Endothelial cell of umbilical vein (primary cell): ENCODE measurements around the gene ZNF609. TPM values are rescaled to one million over a fixed set of nuclear protein-coding genes. Genes with fewer than 3 reads are reported as not detected.

Experiments
- BruUV-seq: library from RNA; stranded (reverse); fragments of 400-500 nt; replicated peaks from 2 replicates; lab custom pipeline; 2021; lab: Mats Ljungman, UMichigan
- CTCF ChIA-PET: fragments of 300-600, 350-600 bp; sonication (Branson Sonifier 250); formaldehyde crosslinking; loops from one replicate; lab custom pipeline; 2021; ENCODE audit warnings: antibody characterized with exemption, inconsistent platforms; lab: Charles Lee
- POLR2A ChIA-PET: fragments of 300-600, 350-600 bp; sonication (Branson Sonifier 250); formaldehyde crosslinking; loops from one replicate; lab custom pipeline; 2021; ENCODE audit warnings: antibody characterized with exemption, inconsistent platforms; lab: Charles Lee
- DNase-seq: peaks from one replicate; pipeline ENCODE4 v3.0.0-alpha.2; 2011; ENCODE audit warnings: low read depth, low spot score
- FAIRE-seq: peaks from 2 replicates; lab custom pipeline; 2011; peaks lifted over from hg19 to GRCh38; lab: Jason Lieb, UNC
- H2AFZ ChIP-seq: 2 replicates; pipeline ENCODE4 v1.6.0; 2012; ENCODE audit warnings: low read depth, low read length, control low read depth, inconsistent platforms
- H3K27ac ChIP-seq: 2 replicates; pipeline ENCODE4 v1.5.1; 2011; ENCODE audit warnings: low read depth, mild to moderate bottlenecking, control low read depth, low read length, moderate library complexity; ENCODE audit not compliant: insufficient read depth
- H3K27me3 ChIP-seq, 2 experiments: 2 replicates each; pipeline versions ENCODE4 v1.6.0 to v1.6.1; 2011; ENCODE audit warnings: low read length in 2 of 2, mixed read lengths in 1 of 2; ENCODE audit not compliant: control insufficient read depth in 2 of 2, insufficient read depth in 2 of 2
- H3K36me3 ChIP-seq, 2 experiments: 2 replicates in 1 of 2; 3 replicates in 1 of 2; pipeline ENCODE4 v1.5.1; 2011; ENCODE audit warnings: low read length in 2 of 2, mild to moderate bottlenecking in 1 of 2, moderate library complexity in 1 of 2; ENCODE audit not compliant: control insufficient read depth in 2 of 2, insufficient read depth in 2 of 2; ENCODE audit errors: extremely low read depth in 1 of 2
- H3K4me1 ChIP-seq: 3 replicates; pipeline ENCODE4 v1.5.1; 2011; ENCODE audit warnings: mild to moderate bottlenecking, low read length; ENCODE audit not compliant: control insufficient read depth, insufficient read depth; ENCODE audit errors: extremely low read depth
- H3K4me2 ChIP-seq: 2 replicates; pipeline ENCODE4 v1.6.1; 2011; ENCODE audit warnings: low read length, control low read depth, mixed read lengths; ENCODE audit not compliant: insufficient read depth
- H3K4me3 ChIP-seq, 3 experiments: fragments of 200-600 bp in 1 of 3; sonication (generic), shearing (Covaris generic) in 1 of 3; replicated peaks in 1 of 3; 2 replicates each; pipeline ENCODE4 v1.5.1; 2011 to 2016; ENCODE audit warnings: control low read depth in 3 of 3, low read length in 3 of 3, mild to moderate bottlenecking in 2 of 3, inconsistent platforms in 1 of 3, low read depth in 1 of 3, moderate library complexity in 1 of 3; ENCODE audit not compliant: insufficient read depth in 1 of 3
- H3K79me2 ChIP-seq: 2 replicates; pipeline ENCODE4 v1.6.0; 2012; ENCODE audit warnings: low read length, inconsistent platforms; ENCODE audit not compliant: control insufficient read depth, insufficient read depth
- H3K9ac ChIP-seq: replicated peaks from 2 replicates; pipeline ENCODE3; 2011; ENCODE audit warnings: low read length, control low read depth; ENCODE audit not compliant: insufficient read depth; ENCODE audit errors: extremely low read depth
- H3K9me1 ChIP-seq: replicated peaks from 3 replicates; pipeline ENCODE4 v1.6.0; 2011; ENCODE audit warnings: mild to moderate bottlenecking, low read length; ENCODE audit not compliant: control insufficient read depth, insufficient read depth; ENCODE audit errors: extremely low read depth
- H3K9me3 ChIP-seq: replicated peaks from 2 replicates; pipeline ENCODE4 v1.5.1; 2012; ENCODE audit warnings: low read length, inconsistent platforms; ENCODE audit not compliant: control insufficient read depth, insufficient read depth
- H4K20me1 ChIP-seq: replicated peaks from 2 replicates; pipeline ENCODE3; 2011; ENCODE audit warnings: mild to moderate bottlenecking, low read length; ENCODE audit not compliant: control insufficient read depth, insufficient read depth; ENCODE audit errors: extremely low read depth
- CTCF ChIP-seq, 2 donors: IDR thresholded peaks; 1 replicate in 1 of 2; 2 replicates in 1 of 2; pipeline ENCODE4 v1.5.1; 2011; ENCODE audit warnings: low read length in 2 of 2, mild to moderate bottlenecking in 2 of 2, moderate library complexity in 2 of 2, control low read depth in 1 of 2, inconsistent platforms in 1 of 2, low read depth in 1 of 2; ENCODE audit not compliant: insufficient read depth in 1 of 2; ENCODE audit errors: extremely low read depth in 1 of 2
- EZH2 ChIP-seq: IDR thresholded peaks from 2 replicates; pipeline ENCODE4 v1.6.1; 2012; ENCODE audit warnings: borderline replicate concordance, low read depth, mild to moderate bottlenecking, moderate library complexity, low read length, inconsistent platforms; ENCODE audit not compliant: severe bottlenecking
- FOS ChIP-seq: IDR thresholded peaks from 2 replicates; pipeline ENCODE4 v1.6.1; 2011; ENCODE audit warnings: mild to moderate bottlenecking, low read length, moderate library complexity, borderline replicate concordance; ENCODE audit not compliant: insufficient read depth
- GATA2 ChIP-seq: IDR thresholded peaks from 2 replicates; pipeline ENCODE4 v1.7.0; 2011; ENCODE audit warnings: low read depth, mild to moderate bottlenecking, moderate library complexity, mixed read lengths, low read length; ENCODE audit not compliant: insufficient read length, insufficient read depth
- JUN ChIP-seq: IDR thresholded peaks from 2 replicates; pipeline ENCODE4 v1.6.1; 2011; ENCODE audit warnings: borderline replicate concordance, low read depth; ENCODE audit not compliant: insufficient read length, insufficient read depth
- MAX ChIP-seq: IDR thresholded peaks from 2 replicates; pipeline ENCODE4 v1.6.1; 2011; ENCODE audit not compliant: insufficient read depth, insufficient read length
- MYC ChIP-seq: IDR thresholded peaks from one replicate; pipeline ENCODE4 v1.6.1; 2011; ENCODE audit warnings: mild to moderate bottlenecking, low read depth, low read length
- POLR2A ChIP-seq: IDR thresholded peaks from 2 replicates; pipeline ENCODE4 v1.6.1; 2012; ENCODE audit warnings: low read depth, mild to moderate bottlenecking, control low read depth, low read length
- POLR2AphosphoS5 ChIP-seq: IDR thresholded peaks from 2 replicates; pipeline ENCODE4 v1.6.1; 2012; ENCODE audit warnings: low read depth, mild to moderate bottlenecking, control low read depth, low read length, moderate library complexity; ENCODE audit not compliant: insufficient read depth
- dilution Hi-C: fragments of 300-500 bp; cut with MboI; formaldehyde crosslinking; loops from one replicate; pipeline ENCODE4 v1.15.0; 2019; ENCODE audit warnings: low sequenced_read_pairs; ENCODE audit not compliant: extremely low pct_ligation_motif_present
- intact Hi-C: fragments of 100-400 bp; cut with micrococcal nuclease; formaldehyde crosslinking; loops from one replicate; pipeline ENCODE4 v1.10.0; 2022
- polyA plus RNA-seq, 4 experiments: library from polyadenylated mRNA; depleted of rRNA in 3 of 4; stranded (reverse) in 3 of 4; unstranded in 1 of 4; fragments of >200 nt; gene quantifications; 2 replicates each; pipeline versions ENCODE4 v1.2.1 to v1.2.3, GENCODE V29; 2011 to 2012; ENCODE audit warnings: missing spikeins in 1 of 4
- total RNA-seq: library from RNA; stranded (reverse); gene quantifications from 2 replicates; pipeline ENCODE4 v1.2.3, GENCODE V29; 2021

ZNF609 gene
- total and polyA plus RNA-seq, 2 donors (not counting 3 experiments of a cell fraction or from before 2014, with no cell fraction given), result 18.2 to 49.6 TPM

- dilution Hi-C loops (no loop called here), intact Hi-C loops (no loop called here)
- no peak for FAIRE-seq
- no peaks in the 10 kb centered on the region for H3K9me1 ChIP-seq
- H3K79me2 ChIP-seq, result no peaks in the 10 kb centered on the region
- no peak for TF ChIP-seq POLR2AphosphoS5
- TF ChIP-seq MAX, result no peak
- no peak for TF ChIP-seq EZH2
- no TSS peak for BruUV-seq
- POLR2A ChIA-PET, result no interaction called here
- H3K9me3 ChIP-seq, result no peaks in the 10 kb centered on the region
- no peak overlapping the region for H3K4me2 ChIP-seq
- no peaks in the 10 kb centered on the region for H3K4me1 ChIP-seq
- no peaks in the 10 kb centered on the region for H3K36me3 ChIP-seq
- H3K27me3 ChIP-seq, result no peaks in the 10 kb centered on the region
- no peak overlapping the region for H3K27ac ChIP-seq
- H3K9ac ChIP-seq, result no peak overlapping the region
- DNase-seq, result no peak
- CTCF ChIA-PET, result no interaction called here
- no peak overlapping the region for H3K4me3 ChIP-seq
- H2AFZ ChIP-seq, result no peak overlapping the region
- no peaks in the 10 kb centered on the region for H4K20me1 ChIP-seq
Observed at GRCh38 chr15:64667736-64668161, 207.4 kb downstream of the ZNF609 start.

- no peaks in the 10 kb centered on the region for H3K9me3 ChIP-seq
- no peaks in the 10 kb centered on the region for H4K20me1 ChIP-seq
- H3K4me2 ChIP-seq, result no peak overlapping the region
- TF ChIP-seq CTCF (IDR thresholded peaks at IDR 0.05; ENCODE audit: extremely low read depth in 1 of 2, insufficient read depth in 1 of 2, low read depth in 1 of 2, low read length in 2 of 2) (no peak), GATA2 (no peak), POLR2A (no peak), MYC (no peak), MAX (no peak), POLR2AphosphoS5 (no peak), FOS (no peak), EZH2 (no peak), JUN (no peak)
- no peak overlapping the region for H3K27ac ChIP-seq
- no peak overlapping the region for H2AFZ ChIP-seq
- no peaks in the 10 kb centered on the region for H3K9me1 ChIP-seq
- dilution Hi-C loops (no loop called here), intact Hi-C loops (no loop called here)
- no peaks in the 10 kb centered on the region for H3K27me3 ChIP-seq
- BruUV-seq, result no TSS peak
- ChIA-PET CTCF (interaction anchor here (0.9 to 1.2 kb wide), 2 partner anchors 9 to 11 kb away, joined by 3 to 5 read pairs; no protein-coding TSS in a partner anchor), POLR2A (no interaction called here)
- no peaks in the 10 kb centered on the region for H3K79me2 ChIP-seq
- peaks cover 3 to 24% of the 10 kb centered on the region in 2 experiments for H3K36me3 ChIP-seq
- H3K4me3 ChIP-seq, result no peak overlapping the region
- DNase-seq, result no peak
- H3K4me1 ChIP-seq, result no peaks in the 10 kb centered on the region
- H3K9ac ChIP-seq, result no peak overlapping the region
- FAIRE-seq, result no peak
Observed at GRCh38 chr15:64673866-64674265, 213.5 kb downstream of the ZNF609 start.
